CD14-positive monocyte (primary cell): ENCODE results near the gene EZH2. TPM values are rescaled to one million over a fixed set of nuclear protein-coding genes. Genes with fewer than 3 reads are reported as not detected.
A peak's percentile ranks its signal among the peaks of the same experiment; 100 is the strongest.

Source experiments
- DNase-seq, 3 donors: peaks; one replicate each; pipeline ENCODE4 v3.0.0-alpha.2; 2011 to 2022
- H2AFZ ChIP-seq: 2 replicates; pipeline ENCODE4 v1.6.0; 2012; ENCODE audit warnings: mild to moderate bottlenecking, low read depth, low read length, inconsistent platforms; ENCODE audit not compliant: insufficient read depth, poor library complexity, severe bottlenecking
- H3K27ac ChIP-seq, 2 donors: 1 replicate in 1 of 2; 2 replicates in 1 of 2; pipeline ENCODE4 v1.5.1; 2012 to 2013; ENCODE audit warnings: low read length in 2 of 2, control low read depth in 1 of 2, inconsistent platforms in 1 of 2, low read depth in 1 of 2, mild to moderate bottlenecking in 1 of 2
- H3K27me3 ChIP-seq, 2 donors: one replicate each; pipeline versions ENCODE4 v1.6.0 to v1.6.1; 2011 to 2013; ENCODE audit warnings: low read length in 2 of 2; ENCODE audit not compliant: control insufficient read depth in 2 of 2, insufficient read depth in 2 of 2
- H3K36me3 ChIP-seq, 2 donors: replicated peaks in 1 of 2; 1 replicate in 1 of 2; 2 replicates in 1 of 2; pipeline versions ENCODE4 v1.5.1 to v1.6.1; 2012 to 2013; ENCODE audit warnings: low read length in 2 of 2, control low read depth in 1 of 2, inconsistent platforms in 1 of 2, mild to moderate bottlenecking in 1 of 2; ENCODE audit not compliant: insufficient read depth in 2 of 2, control insufficient read depth in 1 of 2
- H3K4me1 ChIP-seq, 2 donors: 1 replicate in 1 of 2; 2 replicates in 1 of 2; pipeline versions ENCODE4 v1.5.1 to v1.6.1; 2012 to 2013; ENCODE audit warnings: low read length in 2 of 2, control low read depth in 1 of 2, inconsistent platforms in 1 of 2, mild to moderate bottlenecking in 1 of 2, moderate library complexity in 1 of 2; ENCODE audit not compliant: insufficient read depth in 2 of 2, control insufficient read depth in 1 of 2
- H3K4me2 ChIP-seq: replicated peaks from 2 replicates; pipeline ENCODE3; 2012; ENCODE audit warnings: low read length, moderate library complexity, mild to moderate bottlenecking; ENCODE audit not compliant: poor library complexity, severe bottlenecking; ENCODE audit errors: extremely low read depth
- H3K4me3 ChIP-seq, 3 experiments: fragments of 200-600 bp in 1 of 3; sonication (generic) in 1 of 3; replicated peaks in 1 of 3; 1 replicate in 2 of 3; 2 replicates in 1 of 3; pipeline ENCODE4 v1.5.1; 2011 to 2013; ENCODE audit warnings: low read length in 3 of 3, mild to moderate bottlenecking in 3 of 3, control low read depth in 2 of 3, low read depth in 2 of 3, inconsistent platforms in 1 of 3, moderate library complexity in 1 of 3
- H3K79me2 ChIP-seq: 2 replicates; pipeline ENCODE4 v1.6.0; 2012; ENCODE audit warnings: mild to moderate bottlenecking, control low read depth, inconsistent platforms, low read length, moderate library complexity; ENCODE audit not compliant: insufficient read depth
- H3K9ac ChIP-seq: 2 replicates; pipeline ENCODE4 v1.6.0; 2017; ENCODE audit warnings: low read length, mild to moderate bottlenecking; ENCODE audit not compliant: insufficient read depth, poor library complexity, severe bottlenecking
- H3K9me3 ChIP-seq, 2 donors: replicated peaks in 1 of 2; 1 replicate in 1 of 2; 2 replicates in 1 of 2; pipeline versions ENCODE4 v1.5.1 to v1.6.1; 2012 to 2013; ENCODE audit warnings: low read length in 2 of 2, control low read depth in 1 of 2; ENCODE audit not compliant: control insufficient read depth in 1 of 2, insufficient read depth in 1 of 2
- H4K20me1 ChIP-seq: 2 replicates; pipeline ENCODE4 v1.6.0; 2012; ENCODE audit warnings: mild to moderate bottlenecking, low read length, control low read depth, moderate library complexity; ENCODE audit not compliant: insufficient read depth
- H3K27ac Mint-ChIP-seq, 7 donors: one replicate each; pipeline ENCODE4 v1.8.0; 2020; ENCODE audit warnings: mild to moderate bottlenecking in 7 of 7, mixed read lengths in 7 of 7, moderate library complexity in 6 of 7, inconsistent platforms in 2 of 7
- H3K27me3 Mint-ChIP-seq, 3 donors: one replicate each; pipeline ENCODE4 v1.8.0; 2021 to 2022; ENCODE audit warnings: low read depth in 3 of 3, mild to moderate bottlenecking in 3 of 3, mixed read lengths in 3 of 3, moderate library complexity in 3 of 3, inconsistent platforms in 1 of 3
- H3K36me3 Mint-ChIP-seq, 2 donors: one replicate each; pipeline ENCODE4 v1.8.0; 2020; ENCODE audit warnings: mixed read lengths in 2 of 2, inconsistent platforms in 1 of 2, mild to moderate bottlenecking in 1 of 2
- H3K4me1 Mint-ChIP-seq: one replicate; pipeline ENCODE4 v1.8.0; 2020; ENCODE audit warnings: mild to moderate bottlenecking, mixed read lengths
- H3K4me3 Mint-ChIP-seq, 2 donors: one replicate each; pipeline ENCODE4 v1.8.0; 2020; ENCODE audit warnings: mild to moderate bottlenecking in 2 of 2, mixed read lengths in 2 of 2, moderate library complexity in 1 of 2
- H3K9me3 Mint-ChIP-seq, 7 donors: one replicate each; pipeline ENCODE4 v1.8.0; 2020 to 2022; ENCODE audit warnings: mixed read lengths in 7 of 7, mild to moderate bottlenecking in 6 of 7, moderate library complexity in 6 of 7, inconsistent platforms in 2 of 7
- CTCF ChIP-seq: fragments of 200-600 bp; IDR thresholded peaks from one replicate; pipeline ENCODE4 v1.8.0; 2022; ENCODE audit warnings: antibody characterized with exemption, mild to moderate bottlenecking
- WGBS: methylation state at CpG from one replicate; pipeline ENCODE4 v1.1.5; 2013; ENCODE audit warnings: missing lambda C conversion rate; ENCODE audit not compliant: insufficient coverage; 5-methylcytosine and 5-hydroxymethylcytosine counted together
- intact Hi-C, 2 donors: fragments of 100-400 bp; cut with micrococcal nuclease; formaldehyde crosslinking; loops; one replicate each; pipeline versions ENCODE4 v1.15.0 to v1.15.1; 2023
- polyA plus RNA-seq, 3 donors: library from polyadenylated mRNA; depleted of rRNA in 1 of 3; unstranded in 2 of 3; stranded (reverse) in 1 of 3; fragments of 300-500 nt in 2 of 3; fragments of >200 nt in 1 of 3; fragmentation: Illumina TruSeq in 2 of 3; gene quantifications; 1 replicate in 2 of 3; 2 replicates in 1 of 3; pipeline ENCODE4 v1.2.3, GENCODE V29; 2012 to 2021

Gene EZH2
- polyA plus RNA-seq, 3 donors: 1.3 to 6.1 (median 1.6) TPM

DNA sequence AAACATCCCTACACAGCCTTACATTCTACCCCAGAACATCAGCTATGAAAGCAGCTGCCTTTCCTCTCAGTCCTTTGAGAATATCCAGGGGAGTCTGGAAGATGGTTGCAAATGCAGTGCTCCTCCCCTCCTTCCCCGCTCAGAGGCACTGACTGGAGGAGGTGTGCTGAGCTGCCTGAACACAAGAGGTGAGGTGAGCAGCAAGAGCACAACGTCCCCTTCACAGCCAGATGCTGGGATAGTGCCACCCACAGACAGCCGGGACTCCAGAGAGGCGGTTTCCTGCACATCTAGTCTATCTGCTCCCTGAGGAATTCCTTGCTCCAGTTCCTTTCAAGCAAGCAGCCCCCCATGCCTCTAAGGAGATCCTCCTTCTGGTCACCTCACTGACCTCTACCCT lies 74.2 kb downstream of the EZH2 start:
- H3K27ac ChIP-seq: peak overlapping the region in 1 of 2 donors; percentile 21
- H3K4me3 Mint-ChIP-seq: no peak overlapping the region
- peaks cover 51 to 100% of the 10 kb centered on the region in 2 donors for H3K36me3 ChIP-seq
- DNase-seq: no peak
- WGBS: 96% methylated on average over 4 of the region's 4 CpGs
- no peaks in the 10 kb centered on the region for H3K27me3 Mint-ChIP-seq
- H3K27me3 ChIP-seq: no peaks in the 10 kb centered on the region
- no peak overlapping the region for H3K4me3 ChIP-seq
- H3K9me3 Mint-ChIP-seq: no peaks in the 10 kb centered on the region
- peaks cover 61 to 93% of the 10 kb centered on the region in 2 donors for H3K36me3 Mint-ChIP-seq
- H3K9ac ChIP-seq: no peak overlapping the region
- no peaks in the 10 kb centered on the region for H3K4me1 ChIP-seq
- no peak overlapping the region for H3K4me2 ChIP-seq
- H3K9me3 ChIP-seq: no peaks in the 10 kb centered on the region
- no peak for TF ChIP-seq CTCF
- H3K4me1 Mint-ChIP-seq: no peaks in the 10 kb centered on the region
- H3K27ac Mint-ChIP-seq: peak overlapping the region in 3 of 7 donors; percentile 32 to 52 (median 42)
- no peaks in the 10 kb centered on the region for H4K20me1 ChIP-seq
- intact Hi-C loops: no loop called here
- H3K79me2 ChIP-seq: no peaks in the 10 kb centered on the region
- H2AFZ ChIP-seq: no peak overlapping the region

- Mint-ChIP-seq H3K36me3 (peaks cover 57 to 74% of the 10 kb centered on the region in 2 donors), H3K27ac (no peak overlapping the region), H3K4me3 (no peak overlapping the region), H3K4me1 (no peaks in the 10 kb centered on the region), H3K9me3 (no peaks in the 10 kb centered on the region), H3K27me3 (no peaks in the 10 kb centered on the region)
- intact Hi-C loops: no loop called here
- H3K9me3 ChIP-seq: no peaks in the 10 kb centered on the region
- H3K27me3 ChIP-seq: no peaks in the 10 kb centered on the region
- no peak overlapping the region for H3K4me2 ChIP-seq
- DNase-seq: no peak
- H3K27ac ChIP-seq: no peak overlapping the region
- no peak overlapping the region for H2AFZ ChIP-seq
- no peaks in the 10 kb centered on the region for H4K20me1 ChIP-seq
- no peak overlapping the region for H3K4me3 ChIP-seq
- H3K79me2 ChIP-seq: no peaks in the 10 kb centered on the region
- TF ChIP-seq CTCF: no peak
- H3K4me1 ChIP-seq: no peaks in the 10 kb centered on the region
- no CpG with 5 or more reads among the region's 4 CpGs for WGBS
- peaks cover 40 to 92% of the 10 kb centered on the region in 2 donors for H3K36me3 ChIP-seq
- H3K9ac ChIP-seq: no peak overlapping the region
Measured at GRCh38 chr7:148807436-148807835, 76.7 kb downstream of the EZH2 start.
